IPS-20b (cell line): ENCODE results near the gene ARHGAP26.

Source experiments
- H3K27ac ChIP-seq: one replicate; pipeline ENCODE4 v1.5.1; 2013; ENCODE audit warnings: low read length
- H3K27me3 ChIP-seq: 2 replicates; pipeline ENCODE4 v1.6.1; 2013; ENCODE audit warnings: mild to moderate bottlenecking, low read length, inconsistent platforms; ENCODE audit not compliant: insufficient read depth
- H3K36me3 ChIP-seq: 2 replicates; pipeline ENCODE4 v1.6.1; 2013; ENCODE audit warnings: low read depth, mild to moderate bottlenecking, inconsistent platforms, low read length, moderate library complexity; ENCODE audit not compliant: insufficient read depth
- H3K4me1 ChIP-seq: 2 replicates; pipeline ENCODE4 v1.6.1; 2013; ENCODE audit warnings: mild to moderate bottlenecking, control low read depth, inconsistent platforms, low read length, moderate library complexity; ENCODE audit not compliant: insufficient read depth
- H3K4me3 ChIP-seq: 2 replicates; pipeline ENCODE4 v1.5.1; 2013; ENCODE audit warnings: mild to moderate bottlenecking, low read length, inconsistent platforms
- H3K9ac ChIP-seq: 2 replicates; pipeline ENCODE4 v1.6.1; 2013; ENCODE audit warnings: low read depth, mild to moderate bottlenecking, inconsistent platforms, low read length, moderate library complexity
- H3K9me3 ChIP-seq: 2 replicates; pipeline ENCODE4 v1.6.1; 2013; ENCODE audit warnings: mild to moderate bottlenecking, low read depth, low read length, inconsistent platforms; ENCODE audit not compliant: insufficient read depth

ARHGAP26 gene

GRCh38 chr5:142866563-142867275 is 96.5 kb downstream of the ARHGAP26 start:
- H3K36me3 ChIP-seq = no peaks in the 10 kb centered on the region
- H3K27ac ChIP-seq = no peak overlapping the region
- H3K4me1 ChIP-seq = peaks cover 32% of the 10 kb centered on the region
- no peaks in the 10 kb centered on the region for H3K27me3 ChIP-seq
- no peak overlapping the region for H3K4me3 ChIP-seq
- no peaks in the 10 kb centered on the region for H3K9me3 ChIP-seq
- no peak overlapping the region for H3K9ac ChIP-seq

GRCh38 chr5:142869886-142870285 is 99.7 kb downstream of the ARHGAP26 start:
- H3K9ac ChIP-seq = no peak overlapping the region
- H3K4me3 ChIP-seq = no peak overlapping the region
- no peaks in the 10 kb centered on the region for H3K27me3 ChIP-seq
- no peaks in the 10 kb centered on the region for H3K36me3 ChIP-seq
- H3K4me1 ChIP-seq = peaks cover 16% of the 10 kb centered on the region
- H3K27ac ChIP-seq = no peak overlapping the region
- no peaks in the 10 kb centered on the region for H3K9me3 ChIP-seq

- Histone ChIP-seq H3K27me3 (no peaks in the 10 kb centered on the region), H3K9ac (no peak overlapping the region; the same call in 1 of the 2 replicates), H3K9me3 (no peaks in the 10 kb centered on the region), H3K4me3 (no peak overlapping the region), H3K27ac (no peak overlapping the region), H3K4me1 (peaks cover 9% of the 10 kb centered on the region), H3K36me3 (no peaks in the 10 kb centered on the region)
These were observed 100.6 kb downstream of the ARHGAP26 start for GRCh38 chr5:142870532-142871362.

GRCh38 chr5:142871363-142872193 is 101.4 kb downstream of the ARHGAP26 start:
- Histone ChIP-seq H3K4me3 (no peak overlapping the region), H3K27ac (no peak overlapping the region), H3K9ac (no peak overlapping the region; the same call in 1 of the 2 replicates), H3K36me3 (no peaks in the 10 kb centered on the region), H3K4me1 (peaks cover 6% of the 10 kb centered on the region; the same call in 1 of the 2 replicates), H3K9me3 (no peaks in the 10 kb centered on the region), H3K27me3 (no peaks in the 10 kb centered on the region)

- Histone ChIP-seq H3K36me3 (no peaks in the 10 kb centered on the region), H3K4me1 (peaks cover 5% of the 10 kb centered on the region; the same call in 1 of the 2 replicates), H3K27me3 (no peaks in the 10 kb centered on the region), H3K9me3 (no peaks in the 10 kb centered on the region), H3K9ac (no peak overlapping the region), H3K4me3 (no peak overlapping the region), H3K27ac (no peak overlapping the region)
These were observed 102.0 kb downstream of the ARHGAP26 start for GRCh38 chr5:142872217-142872616.

GRCh38 chr5:142872795-142873194 is 102.6 kb downstream of the ARHGAP26 start:
- Histone ChIP-seq H3K27ac (no peak overlapping the region), H3K9me3 (no peaks in the 10 kb centered on the region), H3K4me1 (peaks cover 5% of the 10 kb centered on the region; the same call in 1 of the 2 replicates), H3K9ac (no peak overlapping the region; the same call in 1 of the 2 replicates), H3K4me3 (no peak overlapping the region), H3K36me3 (no peaks in the 10 kb centered on the region), H3K27me3 (no peaks in the 10 kb centered on the region)

GRCh38 chr5:142873831-142874230 is 103.7 kb downstream of the ARHGAP26 start:
- no peak overlapping the region for H3K4me3 ChIP-seq
- no peak overlapping the region for H3K9ac ChIP-seq
- H3K4me1 ChIP-seq = peaks cover 5% of the 10 kb centered on the region; the same call in 1 of the 2 replicates
- H3K36me3 ChIP-seq = no peaks in the 10 kb centered on the region
- no peaks in the 10 kb centered on the region for H3K27me3 ChIP-seq
- no peaks in the 10 kb centered on the region for H3K9me3 ChIP-seq
- H3K27ac ChIP-seq = no peak overlapping the region

GRCh38 chr5:142874540-142874939 is 104.4 kb downstream of the ARHGAP26 start:
- H3K4me3 ChIP-seq = no peak overlapping the region
- H3K4me1 ChIP-seq = peaks cover 5% of the 10 kb centered on the region; the same call in 1 of the 2 replicates
- H3K9ac ChIP-seq = no peak overlapping the region
- H3K9me3 ChIP-seq = no peaks in the 10 kb centered on the region
- no peaks in the 10 kb centered on the region for H3K27me3 ChIP-seq
- no peak overlapping the region for H3K27ac ChIP-seq
- no peaks in the 10 kb centered on the region for H3K36me3 ChIP-seq

GRCh38 chr5:142875936-142876335 is 105.8 kb downstream of the ARHGAP26 start:
- Histone ChIP-seq H3K27ac (no peak overlapping the region), H3K4me1 (peaks cover 9% of the 10 kb centered on the region), H3K4me3 (no peak overlapping the region), H3K9ac (no peak overlapping the region), H3K36me3 (no peaks in the 10 kb centered on the region), H3K27me3 (no peaks in the 10 kb centered on the region), H3K9me3 (no peaks in the 10 kb centered on the region)

- Histone ChIP-seq H3K4me1 (peaks cover 15% of the 10 kb centered on the region), H3K27me3 (no peaks in the 10 kb centered on the region), H3K36me3 (no peaks in the 10 kb centered on the region), H3K9ac (no peak overlapping the region), H3K27ac (no peak overlapping the region), H3K9me3 (no peaks in the 10 kb centered on the region), H3K4me3 (no peak overlapping the region)
These were observed 106.6 kb downstream of the ARHGAP26 start for GRCh38 chr5:142876817-142877216.

- no peaks in the 10 kb centered on the region for H3K9me3 ChIP-seq
- no peak overlapping the region for H3K9ac ChIP-seq
- H3K36me3 ChIP-seq = no peaks in the 10 kb centered on the region
- H3K4me1 ChIP-seq = peaks cover 24% of the 10 kb centered on the region
- H3K27me3 ChIP-seq = no peaks in the 10 kb centered on the region
- H3K27ac ChIP-seq = no peak overlapping the region
- H3K4me3 ChIP-seq = no peak overlapping the region
These were observed 107.9 kb downstream of the ARHGAP26 start for GRCh38 chr5:142878111-142878510.
